Activated T-cell treated with anti-CD3 and anti-CD28 coated beads for 24 hours (primary cell): ENCODE measurements around the gene NXF2.
"Not testable (repeated sequence)": the region's sequence is repeated elsewhere in the genome, so short reads cannot be mapped to it uniquely, and the experiment has no call there.

Experiments used
- DNase-seq: peaks from one replicate; pipeline ENCODE4 v3.0.0-alpha.2; 2020; ENCODE audit warnings: low read depth

NXF2 gene

GRCh38 chrX:102246893-102247292 is at the start of gene NXF2:
Gene NXF2 (plus strand): TSS chrX:102247167. CDS start chrX:102307079, 59,912 bp downstream.
- not testable (repeated sequence) for DNase-seq

- DNase-seq = not testable (repeated sequence)
These were observed 39.0 kb upstream of the NXF2 start for GRCh38 chrX:102207940-102208339.

GRCh38 chrX:102214986-102215385 is 32.0 kb upstream of the NXF2 start, which contains the start of gene TCP11X1:
Gene TCP11X1 (plus strand): TSS chrX:102215301.
- DNase-seq = not testable (repeated sequence)

- not testable (repeated sequence) for DNase-seq
These were observed 30.5 kb upstream of the NXF2 start for GRCh38 chrX:102216497-102216896.

- not testable (repeated sequence) for DNase-seq
These were observed 11.3 kb upstream of the NXF2 start for GRCh38 chrX:102235678-102236077.

- DNase-seq = not testable (repeated sequence)
These were observed 6.7 kb upstream of the NXF2 start for GRCh38 chrX:102240265-102240664.

- not testable (repeated sequence) for DNase-seq
These were observed 25.3 kb downstream of the NXF2 start for GRCh38 chrX:102272231-102272630.

GRCh38 chrX:102338162-102338561 is 91.2 kb downstream of the NXF2 start:
- DNase-seq = no peak

GRCh38 chrX:102339312-102340298 is 92.6 kb downstream of the NXF2 start:
- no peak for DNase-seq

- no peak for DNase-seq
These were observed 94.9 kb downstream of the NXF2 start for GRCh38 chrX:102341867-102342266.

GRCh38 chrX:102345916-102346315 is 98.9 kb downstream of the NXF2 start:
- peak; percentile 41 for DNase-seq
